B cell (primary cell): Measurements from ENCODE around the gene RSPRY1. TPM values are rescaled to one million over a fixed set of nuclear protein-coding genes. Genes with fewer than 3 reads are reported as not detected.

ENCODE experiments used
- ATAC-seq: fragments of 200-7000 bp; cut with Tn5 transposase; one replicate; pipeline ENCODE4 v1.10.0; 2021; ENCODE audit warnings: low read depth, mild to moderate bottlenecking, moderate number of reproducible peaks, moderate library complexity
- CTCF ChIA-PET: fragments of 350-600 bp; sonication (Branson Sonifier 250); formaldehyde crosslinking; loops from one replicate; lab custom pipeline; 2021; ENCODE audit warnings: antibody characterized with exemption, inconsistent platforms; lab: Charles Lee
- POLR2A ChIA-PET: fragments of 350-600 bp; sonication (Branson Sonifier 250); formaldehyde crosslinking; loops from one replicate; lab custom pipeline; 2021; ENCODE audit warnings: antibody characterized with exemption; lab: Charles Lee
- DNase-seq: peaks from one replicate; pipeline ENCODE4 v3.0.0; 2013
- H2AFZ ChIP-seq: 2 replicates; pipeline ENCODE4 v1.6.1; 2012; ENCODE audit warnings: mild to moderate bottlenecking, low read depth, low read length; ENCODE audit not compliant: insufficient read depth, poor library complexity, severe bottlenecking
- H3K27ac ChIP-seq, 2 donors: 1 replicate in 1 of 2; 2 replicates in 1 of 2; pipeline ENCODE4 v1.5.1; 2012 to 2013; ENCODE audit warnings: low read length in 2 of 2, mild to moderate bottlenecking in 2 of 2, moderate library complexity in 1 of 2
- H3K27me3 ChIP-seq, 4 experiments: fragments of 200-600 bp in 1 of 4; sonication (generic) in 1 of 4; replicated peaks in 1 of 4; 1 replicate in 2 of 4; 2 replicates in 2 of 4; pipeline versions ENCODE4 v1.6.1 to v1.7.0; 2013 to 2016; ENCODE audit warnings: low read length in 3 of 4, mild to moderate bottlenecking in 2 of 4, mixed read lengths in 1 of 4, moderate library complexity in 1 of 4; ENCODE audit not compliant: insufficient read depth in 4 of 4, control insufficient read depth in 3 of 4; ENCODE audit errors: control extremely low read depth in 1 of 4
- H3K36me3 ChIP-seq, 2 experiments: replicated peaks in 1 of 2; 1 replicate in 1 of 2; 2 replicates in 1 of 2; pipeline versions ENCODE4 v1.6.1 to v1.7.1; 2013; ENCODE audit warnings: low read length in 1 of 2; ENCODE audit not compliant: insufficient read depth in 2 of 2, control insufficient read depth in 1 of 2; ENCODE audit errors: control extremely low read depth in 1 of 2, extremely low read depth in 1 of 2
- H3K4me1 ChIP-seq, 2 donors: fragments of 200-600 bp in 1 of 2; sonication (generic) in 1 of 2; 1 replicate in 1 of 2; 2 replicates in 1 of 2; pipeline versions ENCODE4 v1.5.1 to v1.6.1; 2013 to 2017; ENCODE audit warnings: low read length in 2 of 2; ENCODE audit not compliant: control insufficient read depth in 2 of 2, insufficient read depth in 2 of 2
- H3K4me2 ChIP-seq: replicated peaks from 2 replicates; pipeline ENCODE3; 2012; ENCODE audit warnings: mild to moderate bottlenecking, low read depth, low read length; ENCODE audit not compliant: poor library complexity, severe bottlenecking
- H3K4me3 ChIP-seq, 5 experiments: fragments of 200-600 bp in 1 of 5; sonication (generic) in 1 of 5; 1 replicate in 3 of 5; 2 replicates in 2 of 5; pipeline versions ENCODE4 v1.5.1 to v1.7.0; 2011 to 2016; ENCODE audit warnings: low read length in 4 of 5, mild to moderate bottlenecking in 4 of 5, low read depth in 2 of 5, control low read depth in 1 of 5, moderate library complexity in 1 of 5; ENCODE audit not compliant: insufficient read depth in 1 of 5; ENCODE audit errors: control extremely low read depth in 1 of 5, extremely low read depth in 1 of 5
- H3K79me2 ChIP-seq: fragments of 200-600 bp; sonication (generic); one replicate; pipeline ENCODE4 v1.6.0; 2016; ENCODE audit warnings: low read length; ENCODE audit not compliant: control insufficient read depth, insufficient read depth
- H3K9ac ChIP-seq: fragments of 200-600 bp; sonication (generic); 2 replicates; pipeline ENCODE4 v1.6.1; 2017; ENCODE audit warnings: mild to moderate bottlenecking, low read length, moderate library complexity
- H3K9me3 ChIP-seq, 3 donors: one replicate each; pipeline versions ENCODE4 v1.6.1 to v1.7.1; 2013; ENCODE audit warnings: low read length in 2 of 3; ENCODE audit not compliant: control insufficient read depth in 2 of 3, insufficient read depth in 1 of 3; ENCODE audit errors: control extremely low read depth in 1 of 3
- H4K20me1 ChIP-seq: 2 replicates; pipeline ENCODE4 v1.6.0; 2012; ENCODE audit warnings: mild to moderate bottlenecking, low read length; ENCODE audit not compliant: insufficient read depth, control insufficient read depth, poor library complexity, severe bottlenecking
- H3K27ac Mint-ChIP-seq: one replicate; pipeline ENCODE4 v1.8.0; 2021; ENCODE audit warnings: mixed read lengths
- H3K27me3 Mint-ChIP-seq: one replicate; pipeline ENCODE4 v1.8.0; 2021; ENCODE audit warnings: mixed read lengths
- H3K4me1 Mint-ChIP-seq: one replicate; pipeline ENCODE4 v1.8.0; 2021; ENCODE audit warnings: mixed read lengths
- H3K4me3 Mint-ChIP-seq: one replicate; pipeline ENCODE4 v1.8.0; 2021; ENCODE audit warnings: mixed read lengths
- H3K9me3 Mint-ChIP-seq: one replicate; pipeline ENCODE4 v1.8.0; 2022; ENCODE audit warnings: mixed read lengths; ENCODE audit not compliant: insufficient read depth
- EZH2 ChIP-seq: IDR thresholded peaks from 2 replicates; pipeline ENCODE4 v1.6.1; 2012; ENCODE audit warnings: borderline replicate concordance, low read depth, mild to moderate bottlenecking, moderate library complexity, low read length; ENCODE audit not compliant: insufficient read depth, poor library complexity, severe bottlenecking
- WGBS: methylation state at CpG from one replicate; pipeline ENCODE4 v1.1.5; 2013; ENCODE audit warnings: missing lambda C conversion rate; ENCODE audit not compliant: insufficient coverage; 5-methylcytosine and 5-hydroxymethylcytosine counted together
- intact Hi-C: fragments of 100-400 bp; cut with micrococcal nuclease; formaldehyde crosslinking; loops from one replicate; pipeline ENCODE4 v1.10.0; 2022
- polyA plus RNA-seq: library from polyadenylated mRNA; depleted of rRNA; stranded (reverse); fragments of >200 nt; gene quantifications from 2 replicates; pipeline ENCODE4 v1.2.3, GENCODE V29; 2012
- total RNA-seq, 2 donors: library from RNA; stranded (reverse); fragments of 120-200 nt in 1 of 2; gene quantifications; 1 replicate in 1 of 2; 2 replicates in 1 of 2; pipeline versions ENCODE4 v1.2.3 to v1.2.4, GENCODE V29; 2013 to 2022
- TF ChIP-seq, protein P1 (sequence below): fragments of 200-600 bp; IDR thresholded peaks from one replicate; pipeline ENCODE4 v1.8.0; 2022; ENCODE audit warnings: antibody characterized with exemption, mild to moderate bottlenecking

Gene RSPRY1
- total and polyA plus RNA-seq, 2 donors (not counting 1 experiment from before 2014, with no cell fraction given) = 9.6 to 38.4 TPM

- H3K4me1 Mint-ChIP-seq = peaks cover 13% of the 10 kb centered on the region
- no peak overlapping the region for H3K4me2 ChIP-seq
- no peak overlapping the region for H3K4me3 Mint-ChIP-seq
- no peak for TF ChIP-seq EZH2
- TF ChIP-seq, protein P1, sequence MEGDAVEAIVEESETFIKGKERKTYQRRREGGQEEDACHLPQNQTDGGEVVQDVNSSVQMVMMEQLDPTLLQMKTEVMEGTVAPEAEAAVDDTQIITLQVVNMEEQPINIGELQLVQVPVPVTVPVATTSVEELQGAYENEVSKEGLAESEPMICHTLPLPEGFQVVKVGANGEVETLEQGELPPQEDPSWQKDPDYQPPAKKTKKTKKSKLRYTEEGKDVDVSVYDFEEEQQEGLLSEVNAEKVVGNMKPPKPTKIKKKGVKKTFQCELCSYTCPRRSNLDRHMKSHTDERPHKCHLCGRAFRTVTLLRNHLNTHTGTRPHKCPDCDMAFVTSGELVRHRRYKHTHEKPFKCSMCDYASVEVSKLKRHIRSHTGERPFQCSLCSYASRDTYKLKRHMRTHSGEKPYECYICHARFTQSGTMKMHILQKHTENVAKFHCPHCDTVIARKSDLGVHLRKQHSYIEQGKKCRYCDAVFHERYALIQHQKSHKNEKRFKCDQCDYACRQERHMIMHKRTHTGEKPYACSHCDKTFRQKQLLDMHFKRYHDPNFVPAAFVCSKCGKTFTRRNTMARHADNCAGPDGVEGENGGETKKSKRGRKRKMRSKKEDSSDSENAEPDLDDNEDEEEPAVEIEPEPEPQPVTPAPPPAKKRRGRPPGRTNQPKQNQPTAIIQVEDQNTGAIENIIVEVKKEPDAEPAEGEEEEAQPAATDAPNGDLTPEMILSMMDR = no peak
- H3K27me3 Mint-ChIP-seq = no peaks in the 10 kb centered on the region
- H3K9ac ChIP-seq = no peak overlapping the region
- H2AFZ ChIP-seq = no peak overlapping the region
- ATAC-seq (no peak), DNase-seq (no peak)
- peaks cover 3 to 13% of the 10 kb centered on the region in 2 experiments for H3K36me3 ChIP-seq
- WGBS = no CpG with 5 or more reads among the region's 3 CpGs
- peaks cover 60% of the 10 kb centered on the region for H3K79me2 ChIP-seq
- H3K4me3 ChIP-seq = no peak overlapping the region
- H3K27ac Mint-ChIP-seq = no peak overlapping the region
- ChIA-PET POLR2A (no interaction called here), CTCF (no interaction called here)
- no peaks in the 10 kb centered on the region for H3K27me3 ChIP-seq
- intact Hi-C loops = no loop called here
- H3K4me1 ChIP-seq = no peaks in the 10 kb centered on the region
- no peaks in the 10 kb centered on the region for H3K9me3 ChIP-seq
- no peak overlapping the region for H3K27ac ChIP-seq
- H4K20me1 ChIP-seq = peaks cover 27% of the 10 kb centered on the region
- no peaks in the 10 kb centered on the region for H3K9me3 Mint-ChIP-seq
Measured at GRCh38 chr16:57178196-57178595, 7.9 kb upstream of the RSPRY1 start.

GRCh38 chr16:57178793-57179212 lies 7.3 kb upstream of the RSPRY1 start:
- no peak for TF ChIP-seq EZH2
- TF ChIP-seq, protein P1 = no peak
- Histone ChIP-seq H3K4me1 (peaks cover 0 to 3% of the 10 kb centered on the region in 2 donors), H3K4me3 (no peak overlapping the region), H3K9ac (no peak overlapping the region), H3K79me2 (peaks cover 66% of the 10 kb centered on the region), H3K9me3 (no peaks in the 10 kb centered on the region), H3K27me3 (no peaks in the 10 kb centered on the region), H3K36me3 (peaks cover 3 to 13% of the 10 kb centered on the region in 2 experiments), H2AFZ (no peak overlapping the region), H4K20me1 (peaks cover 27% of the 10 kb centered on the region), H3K4me2 (no peak overlapping the region), H3K27ac (no peak overlapping the region)
- POLR2A ChIA-PET = no interaction called here
- no peak overlapping the region for H3K4me3 Mint-ChIP-seq
- CTCF ChIA-PET = no interaction called here
- intact Hi-C loops = no loop called here
- H3K27me3 Mint-ChIP-seq = no peaks in the 10 kb centered on the region
- peaks cover 15% of the 10 kb centered on the region for H3K4me1 Mint-ChIP-seq
- WGBS = no CpG with 5 or more reads among the region's 4 CpGs
- DNase-seq = no peak
- no peak for ATAC-seq
- no peaks in the 10 kb centered on the region for H3K9me3 Mint-ChIP-seq
- H3K27ac Mint-ChIP-seq = no peak overlapping the region
